Neural progenitor cell (in vitro differentiated cells): ENCODE results near the gene RS1. TPM values are rescaled to one million over a fixed set of nuclear protein-coding genes. Genes with fewer than 3 reads are reported as not detected.
A peak's percentile ranks its signal among the peaks of the same experiment; 100 is the strongest.

ENCODE experiments used
- DNase-seq: peaks from one replicate; pipeline ENCODE4 v3.0.0-alpha.2; 2016; ENCODE audit warnings: low spot score
- H2AFZ ChIP-seq: fragments of 200-600 bp; sonication (generic); replicated peaks from 2 replicates; pipeline ENCODE4 v1.6.1; 2016; ENCODE audit warnings: antibody characterized with exemption
- H3F3A ChIP-seq: fragments of 200-600 bp; sonication (generic); 2 replicates; pipeline ENCODE4 v1.6.1; 2016; ENCODE audit warnings: antibody characterized with exemption, low read depth
- H3K27ac ChIP-seq: fragments of 200-600 bp; sonication (generic); 2 replicates; pipeline ENCODE4 v1.5.1; 2016; ENCODE audit warnings: mild to moderate bottlenecking
- H3K27me3 ChIP-seq: fragments of 200-600 bp; sonication (generic); 2 replicates; pipeline ENCODE4 v1.6.1; 2016; ENCODE audit warnings: mild to moderate bottlenecking, moderate library complexity
- H3K36me3 ChIP-seq: fragments of 200-600 bp; sonication (generic); 2 replicates; pipeline ENCODE4 v1.5.1; 2016
- H3K4me1 ChIP-seq: fragments of 200-600 bp; sonication (generic); 2 replicates; pipeline ENCODE4 v1.6.1; 2016; ENCODE audit warnings: mixed run types
- H3K4me2 ChIP-seq: fragments of 200-600 bp; sonication (generic); 2 replicates; pipeline ENCODE4 v1.6.1; 2016
- H3K4me3 ChIP-seq: fragments of 200-600 bp; sonication (generic); 2 replicates; pipeline ENCODE4 v1.5.1; 2016
- H3K79me2 ChIP-seq: fragments of 200-600 bp; sonication (generic); 2 replicates; pipeline ENCODE4 v1.6.1; 2016; ENCODE audit warnings: low read depth
- H3K9ac ChIP-seq: fragments of 200-600 bp; sonication (generic); 2 replicates; pipeline ENCODE4 v1.6.1; 2016
- H3K9me3 ChIP-seq: fragments of 200-600 bp; sonication (generic); 2 replicates; pipeline ENCODE4 v1.5.1; 2016; ENCODE audit warnings: low read depth
- H4K20me1 ChIP-seq: fragments of 200-600 bp; sonication (generic); 2 replicates; pipeline ENCODE4 v1.6.1; 2016; ENCODE audit warnings: low read depth
- H3K27ac Mint-ChIP-seq: 3 replicates; pipeline ENCODE4 v1.8.0; 2021; ENCODE audit warnings: mixed read lengths
- H3K27me3 Mint-ChIP-seq: 2 replicates; pipeline ENCODE4 v1.8.0; 2022; ENCODE audit warnings: low read depth, mild to moderate bottlenecking, inconsistent platforms, moderate library complexity, mixed read lengths; ENCODE audit not compliant: insufficient read depth
- H3K36me3 Mint-ChIP-seq: 3 replicates; pipeline ENCODE4 v1.8.0; 2021; ENCODE audit warnings: mixed read lengths
- H3K4me1 Mint-ChIP-seq: 3 replicates; pipeline ENCODE4 v1.8.0; 2021; ENCODE audit warnings: mixed read lengths
- H3K4me3 Mint-ChIP-seq: 3 replicates; pipeline ENCODE4 v1.8.0; 2021; ENCODE audit warnings: mild to moderate bottlenecking, moderate library complexity, mixed read lengths
- H3K9me3 Mint-ChIP-seq: 3 replicates; pipeline ENCODE4 v1.8.0; 2020; ENCODE audit warnings: mixed read lengths
- EZH2 ChIP-seq: fragments of 200-600 bp; sonication (generic); IDR thresholded peaks from 2 replicates; pipeline ENCODE4 v1.6.1; 2017; ENCODE audit warnings: antibody characterized with exemption, mild to moderate bottlenecking, moderate library complexity
- EZH2phosphoT487 ChIP-seq: fragments of 200-600 bp; sonication (generic); IDR thresholded peaks from 2 replicates; pipeline ENCODE4 v1.6.1; 2017; ENCODE audit warnings: antibody characterized with exemption
- total RNA-seq: library from RNA; depleted of rRNA; stranded (reverse); fragments of >200 nt; gene quantifications from 2 replicates; pipeline ENCODE4 v1.2.3, GENCODE V29; 2015; ENCODE audit warnings: low replicate concordance
- TF ChIP-seq, protein P1 (sequence below): fragments of 200-600 bp; sonication (generic); IDR thresholded peaks from 2 replicates; pipeline ENCODE4 v1.5.1; 2017; ENCODE audit warnings: antibody characterized with exemption, mild to moderate bottlenecking

Gene RS1
- not detected in 2 replicates for total RNA-seq

GRCh38 chrX:18672008-18672407 is at the start of gene RS1:
Gene RS1 (minus strand): TSS chrX:18672108. CDS start chrX:18672068, 40 bp downstream.
- peak within 1 kb of the TSS; percentile 10 for H3K4me3 Mint-ChIP-seq

GRCh38 chrX:18719852-18720251 is 47.9 kb upstream of the RS1 start:
- H3K4me1 Mint-ChIP-seq = peaks cover 11% of the 10 kb centered on the region
- H3K9ac ChIP-seq = no peak overlapping the region
- H3F3A ChIP-seq = no peaks in the 10 kb centered on the region
- H3K9me3 Mint-ChIP-seq = peaks cover 22% of the 10 kb centered on the region
- H3K9me3 ChIP-seq = no peaks in the 10 kb centered on the region
- H3K27ac ChIP-seq = no peak overlapping the region
- H3K4me3 Mint-ChIP-seq = no peak overlapping the region
- H3K4me3 ChIP-seq = no peak overlapping the region
- no peak for DNase-seq
- TF ChIP-seq, protein P1, sequence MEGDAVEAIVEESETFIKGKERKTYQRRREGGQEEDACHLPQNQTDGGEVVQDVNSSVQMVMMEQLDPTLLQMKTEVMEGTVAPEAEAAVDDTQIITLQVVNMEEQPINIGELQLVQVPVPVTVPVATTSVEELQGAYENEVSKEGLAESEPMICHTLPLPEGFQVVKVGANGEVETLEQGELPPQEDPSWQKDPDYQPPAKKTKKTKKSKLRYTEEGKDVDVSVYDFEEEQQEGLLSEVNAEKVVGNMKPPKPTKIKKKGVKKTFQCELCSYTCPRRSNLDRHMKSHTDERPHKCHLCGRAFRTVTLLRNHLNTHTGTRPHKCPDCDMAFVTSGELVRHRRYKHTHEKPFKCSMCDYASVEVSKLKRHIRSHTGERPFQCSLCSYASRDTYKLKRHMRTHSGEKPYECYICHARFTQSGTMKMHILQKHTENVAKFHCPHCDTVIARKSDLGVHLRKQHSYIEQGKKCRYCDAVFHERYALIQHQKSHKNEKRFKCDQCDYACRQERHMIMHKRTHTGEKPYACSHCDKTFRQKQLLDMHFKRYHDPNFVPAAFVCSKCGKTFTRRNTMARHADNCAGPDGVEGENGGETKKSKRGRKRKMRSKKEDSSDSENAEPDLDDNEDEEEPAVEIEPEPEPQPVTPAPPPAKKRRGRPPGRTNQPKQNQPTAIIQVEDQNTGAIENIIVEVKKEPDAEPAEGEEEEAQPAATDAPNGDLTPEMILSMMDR = no peak
- TF ChIP-seq EZH2 (no peak), EZH2phosphoT487 (no peak)
- no peaks in the 10 kb centered on the region for H3K36me3 Mint-ChIP-seq
- H3K79me2 ChIP-seq = no peaks in the 10 kb centered on the region
- no peaks in the 10 kb centered on the region for H3K36me3 ChIP-seq
- H4K20me1 ChIP-seq = no peaks in the 10 kb centered on the region
- H3K27me3 Mint-ChIP-seq = peaks cover 7% of the 10 kb centered on the region
- no peak overlapping the region for H2AFZ ChIP-seq
- no peaks in the 10 kb centered on the region for H3K27me3 ChIP-seq
- H3K27ac Mint-ChIP-seq = no peak overlapping the region
- H3K4me2 ChIP-seq = no peak overlapping the region
- no peaks in the 10 kb centered on the region for H3K4me1 ChIP-seq

More at GRCh38 chrX:18672008-18672407, at the start of gene RS1:
- TF ChIP-seq, protein P1 = no peak
- TF ChIP-seq EZH2phosphoT487 (no peak), EZH2 (no peak)
- peak; percentile 23 for DNase-seq
- Histone ChIP-seq H3K27me3 (no peaks in the 10 kb centered on the region), H3K79me2 (no peaks in the 10 kb centered on the region), H4K20me1 (no peaks in the 10 kb centered on the region), H3F3A (no peaks in the 10 kb centered on the region), H3K36me3 (no peaks in the 10 kb centered on the region), H3K4me2 (no peak within 1 kb of the TSS), H3K27ac (no peak within 1 kb of the TSS), H3K9me3 (no peaks in the 10 kb centered on the region), H2AFZ (no peak within 1 kb of the TSS), H3K9ac (no peak within 1 kb of the TSS), H3K4me3 (no peak within 1 kb of the TSS), H3K4me1 (no peaks in the 10 kb centered on the region)
- no peak within 1 kb of the TSS for H3K27ac Mint-ChIP-seq
- no peaks in the 10 kb centered on the region for H3K36me3 Mint-ChIP-seq
- H3K4me1 Mint-ChIP-seq = peaks cover 12% of the 10 kb centered on the region
- H3K9me3 Mint-ChIP-seq = peaks cover 17% of the 10 kb centered on the region
- peaks cover 17% of the 10 kb centered on the region for H3K27me3 Mint-ChIP-seq

DNA sequence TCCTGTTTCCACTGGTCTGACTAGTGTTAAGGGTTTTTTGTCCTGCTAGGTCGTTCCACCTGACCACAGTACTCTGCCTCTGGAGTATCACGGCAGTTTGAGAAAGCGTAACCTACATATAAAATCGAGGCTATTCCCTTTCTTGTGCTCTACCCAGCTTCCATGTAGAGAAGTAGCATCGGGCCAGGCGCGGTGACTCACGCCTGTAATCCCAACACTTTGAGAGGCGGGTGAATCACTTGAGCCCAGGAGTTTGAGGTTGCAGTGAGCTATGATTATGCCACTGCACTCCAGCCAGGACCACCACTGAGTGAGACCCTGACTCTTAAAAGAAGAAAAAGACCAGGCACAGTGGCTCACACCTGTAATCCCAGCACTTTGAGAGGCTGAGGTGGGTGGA is 43.0 kb upstream of the RS1 start:
- H3K9me3 ChIP-seq = no peaks in the 10 kb centered on the region
- no peaks in the 10 kb centered on the region for H3F3A ChIP-seq
- H3K27me3 ChIP-seq = no peaks in the 10 kb centered on the region
- Mint-ChIP-seq H3K27me3 (peaks cover 6% of the 10 kb centered on the region), H3K4me3 (no peak overlapping the region), H3K36me3 (no peaks in the 10 kb centered on the region), H3K27ac (no peak overlapping the region), H3K9me3 (peaks cover 18% of the 10 kb centered on the region), H3K4me1 (no peaks in the 10 kb centered on the region)
- H3K79me2 ChIP-seq = no peaks in the 10 kb centered on the region
- no peak overlapping the region for H3K4me3 ChIP-seq
- no peak for TF ChIP-seq EZH2
- no peak for TF ChIP-seq EZH2phosphoT487
- TF ChIP-seq, protein P1 = no peak
- H2AFZ ChIP-seq = no peak overlapping the region
- H3K36me3 ChIP-seq = no peaks in the 10 kb centered on the region
- H3K27ac ChIP-seq = no peak overlapping the region
- H3K4me1 ChIP-seq = no peaks in the 10 kb centered on the region
- H4K20me1 ChIP-seq = no peaks in the 10 kb centered on the region
- no peak overlapping the region for H3K9ac ChIP-seq
- DNase-seq = no peak
- no peak overlapping the region for H3K4me2 ChIP-seq
